ENCODE measurements around the gene GNAQ. TPM values are rescaled to one million over a fixed set of nuclear protein-coding genes. Genes with fewer than 3 reads are reported as not detected.
"Not testable (repeated sequence)": the region's sequence is repeated elsewhere in the genome, so short reads cannot be mapped to it uniquely, and the experiment has no call there.

The GNAQ gene
- total RNA-seq, 1 donor from 2014 or later, result 35.4 TPM

DNA sequence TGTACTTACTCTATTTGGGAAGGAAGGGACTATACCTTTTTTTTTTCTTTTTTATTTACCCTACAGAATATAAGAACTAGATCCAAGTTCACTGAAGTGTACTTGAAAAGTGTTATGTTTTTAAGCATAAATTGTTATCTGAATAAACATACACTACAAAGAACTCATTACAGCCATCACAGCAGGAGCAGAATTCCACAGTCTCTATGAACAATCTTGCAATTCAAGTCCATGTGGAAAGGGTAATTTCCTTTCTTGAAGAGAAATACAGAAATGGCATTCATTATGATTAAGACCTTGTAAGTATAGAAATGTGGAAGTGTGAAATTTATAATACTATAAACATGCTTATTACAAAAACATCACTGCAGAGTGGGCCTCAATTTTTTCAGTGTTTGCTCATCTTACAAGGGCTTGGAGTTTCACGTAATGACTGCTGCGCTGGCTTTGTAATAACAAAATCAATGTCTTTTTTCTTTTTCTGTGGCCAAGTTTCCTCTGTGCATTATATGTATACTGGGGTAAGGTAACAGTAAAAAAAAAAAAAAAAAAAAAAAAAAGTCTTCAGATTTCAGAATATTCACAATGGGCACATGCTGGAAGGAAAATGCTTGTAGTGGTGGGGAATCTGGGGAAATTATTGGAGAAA is 306.4 kb downstream of the GNAQ start:
- peaks cover 1% of the 10 kb centered on the region for H3K36me3 ChIP-seq (ENCODE audit: control insufficient read depth, insufficient read depth, low read length)
- no peaks in the 10 kb centered on the region for H3K27me3 ChIP-seq (ENCODE audit: control insufficient read depth, insufficient read depth, low read length)
- TF ChIP-seq, protein P1, sequence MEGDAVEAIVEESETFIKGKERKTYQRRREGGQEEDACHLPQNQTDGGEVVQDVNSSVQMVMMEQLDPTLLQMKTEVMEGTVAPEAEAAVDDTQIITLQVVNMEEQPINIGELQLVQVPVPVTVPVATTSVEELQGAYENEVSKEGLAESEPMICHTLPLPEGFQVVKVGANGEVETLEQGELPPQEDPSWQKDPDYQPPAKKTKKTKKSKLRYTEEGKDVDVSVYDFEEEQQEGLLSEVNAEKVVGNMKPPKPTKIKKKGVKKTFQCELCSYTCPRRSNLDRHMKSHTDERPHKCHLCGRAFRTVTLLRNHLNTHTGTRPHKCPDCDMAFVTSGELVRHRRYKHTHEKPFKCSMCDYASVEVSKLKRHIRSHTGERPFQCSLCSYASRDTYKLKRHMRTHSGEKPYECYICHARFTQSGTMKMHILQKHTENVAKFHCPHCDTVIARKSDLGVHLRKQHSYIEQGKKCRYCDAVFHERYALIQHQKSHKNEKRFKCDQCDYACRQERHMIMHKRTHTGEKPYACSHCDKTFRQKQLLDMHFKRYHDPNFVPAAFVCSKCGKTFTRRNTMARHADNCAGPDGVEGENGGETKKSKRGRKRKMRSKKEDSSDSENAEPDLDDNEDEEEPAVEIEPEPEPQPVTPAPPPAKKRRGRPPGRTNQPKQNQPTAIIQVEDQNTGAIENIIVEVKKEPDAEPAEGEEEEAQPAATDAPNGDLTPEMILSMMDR (IDR thresholded peaks at IDR 0.05; ENCODE audit: insufficient read depth, low read length, poor library complexity, severe bottlenecking), result no peak
- no peak for DNase-seq (ENCODE audit: low read depth)
- H3K4me3 ChIP-seq (ENCODE audit: low read depth, low read length), result no peak overlapping the region

DNA sequence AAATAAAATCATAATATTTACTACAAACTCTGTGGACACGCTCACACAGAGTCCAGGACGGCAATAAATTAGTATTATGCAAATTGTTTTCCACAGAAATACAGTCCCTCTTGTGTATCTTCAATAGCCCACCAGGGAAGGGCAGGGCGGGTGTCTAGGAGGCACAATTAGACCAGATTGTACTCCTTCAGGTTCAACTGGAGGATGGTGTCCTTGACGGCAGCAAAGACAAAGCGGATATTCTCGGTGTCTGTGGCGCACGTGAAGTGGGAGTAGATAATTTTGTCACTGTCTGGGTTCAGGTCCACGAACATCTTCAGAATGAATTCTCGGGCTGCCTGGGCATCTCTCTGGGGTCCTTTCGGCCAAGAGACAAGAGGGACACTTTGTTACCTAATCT is 310.5 kb downstream of the GNAQ start:
- H3K27me3 ChIP-seq (ENCODE audit: control insufficient read depth, insufficient read depth, low read length); H3K4me3 ChIP-seq (ENCODE audit: low read depth, low read length); H3K36me3 ChIP-seq (ENCODE audit: control insufficient read depth, insufficient read depth, low read length); DNase-seq (ENCODE audit: low read depth): not testable (repeated sequence)

DNA sequence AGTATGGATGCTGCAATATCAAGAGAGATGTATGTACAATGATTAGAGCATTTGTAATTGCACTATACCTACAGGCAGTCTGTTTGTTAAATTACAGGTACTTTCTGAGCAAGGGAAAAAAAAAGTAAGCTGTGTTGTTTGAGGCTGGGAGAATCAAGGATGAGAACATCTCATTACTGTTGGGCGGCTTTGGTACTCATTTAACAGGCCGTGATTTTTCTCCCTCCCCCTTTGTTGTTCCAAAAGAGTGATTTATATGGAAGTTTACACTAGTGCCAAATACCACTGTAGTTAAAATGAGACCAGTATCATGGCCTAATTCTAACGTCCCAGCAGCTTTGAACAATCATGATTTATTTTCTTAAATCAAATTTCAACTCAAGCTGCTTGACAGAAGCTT is 312.3 kb downstream of the GNAQ start:
- TF ChIP-seq, protein P1 (IDR thresholded peaks at IDR 0.05; ENCODE audit: insufficient read depth, low read length, poor library complexity, severe bottlenecking), result no peak
- no peak for DNase-seq (ENCODE audit: low read depth)
- H3K4me3 ChIP-seq (ENCODE audit: low read depth, low read length), result no peak overlapping the region
- no peaks in the 10 kb centered on the region for H3K36me3 ChIP-seq (ENCODE audit: control insufficient read depth, insufficient read depth, low read length)
- H3K27me3 ChIP-seq (ENCODE audit: control insufficient read depth, insufficient read depth, low read length), result no peaks in the 10 kb centered on the region

DNA sequence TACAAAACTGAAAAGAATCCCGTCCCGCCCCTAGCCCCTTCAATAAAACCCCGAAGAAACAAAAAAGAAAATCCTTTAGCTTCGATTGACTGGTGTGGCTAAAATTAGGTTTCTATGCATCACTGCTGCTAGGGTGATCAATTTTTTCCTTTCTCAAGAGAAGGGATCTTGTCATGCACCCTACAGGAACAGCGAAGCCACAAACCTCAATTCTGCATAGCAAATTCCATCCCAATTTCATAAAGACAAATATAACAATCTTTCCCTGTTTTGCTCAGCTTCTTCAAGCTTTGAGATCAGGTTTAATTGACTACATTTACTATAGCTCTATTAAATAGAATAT is 313.3 kb downstream of the GNAQ start:
- H3K36me3 ChIP-seq (ENCODE audit: control insufficient read depth, insufficient read depth, low read length); H3K4me3 ChIP-seq (ENCODE audit: low read depth, low read length); H3K27me3 ChIP-seq (ENCODE audit: control insufficient read depth, insufficient read depth, low read length); DNase-seq (ENCODE audit: low read depth): not testable (repeated sequence)

DNA sequence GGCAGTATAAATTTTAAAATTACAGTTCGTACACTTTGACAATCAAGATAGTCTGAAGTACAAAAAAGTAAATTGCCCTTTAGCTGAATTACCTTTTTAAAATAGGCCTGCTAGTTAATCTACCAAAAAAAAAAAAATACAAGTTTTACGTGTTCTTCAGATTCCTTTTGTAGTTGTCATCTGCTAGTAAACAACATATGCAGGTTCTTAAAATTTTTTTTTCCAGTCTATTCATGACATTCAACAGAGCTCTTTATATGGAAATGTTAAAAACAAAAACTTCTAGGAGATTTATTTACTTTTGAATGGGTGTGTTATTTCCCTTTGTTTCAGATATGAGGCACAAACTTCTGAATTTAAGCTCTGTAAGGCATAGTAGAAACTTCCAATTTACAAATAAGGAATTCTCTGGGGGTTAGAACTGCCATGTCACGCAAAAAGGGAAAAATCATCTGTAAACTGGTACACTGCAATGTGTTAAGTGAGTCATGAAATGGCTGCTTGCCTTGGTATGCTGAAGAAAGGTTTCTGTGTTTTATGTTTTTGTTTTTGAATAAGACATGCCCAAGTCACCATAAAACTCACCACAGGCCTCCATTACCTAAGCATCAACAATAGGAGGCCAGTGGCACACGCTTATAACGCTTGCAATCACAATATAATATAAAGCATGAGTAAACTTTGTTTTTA is 313.9 kb downstream of the GNAQ start:
- H3K4me3 ChIP-seq (ENCODE audit: low read depth, low read length); H3K27me3 ChIP-seq (ENCODE audit: control insufficient read depth, insufficient read depth, low read length); H3K36me3 ChIP-seq (ENCODE audit: control insufficient read depth, insufficient read depth, low read length): not testable (repeated sequence)
- DNase-seq (ENCODE audit: low read depth), result peak; percentile 52

DNA sequence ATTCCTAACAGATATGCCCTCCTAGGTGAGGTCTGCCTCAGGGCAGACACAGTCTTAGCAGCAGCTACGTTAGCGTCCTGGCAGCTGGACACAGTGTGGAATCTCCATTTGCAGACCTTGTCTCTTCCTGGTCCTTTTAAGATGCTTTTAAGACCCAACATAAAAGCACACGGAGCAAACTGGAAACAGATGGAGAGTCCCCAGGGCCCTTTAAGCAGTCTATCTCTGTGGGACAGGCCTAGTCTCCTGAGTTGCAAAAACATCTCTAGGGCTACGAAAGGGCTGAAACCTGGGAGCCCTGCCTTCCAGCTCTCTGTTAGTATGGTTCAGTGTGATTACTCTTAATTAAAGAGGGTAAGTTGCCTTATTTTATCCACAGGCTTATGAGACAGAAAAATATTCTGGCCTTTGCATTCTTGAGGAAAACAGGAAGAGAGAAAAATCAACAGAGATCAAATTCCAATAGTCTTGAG is 317.5 kb downstream of the GNAQ start:
- no peak overlapping the region for H3K4me3 ChIP-seq (ENCODE audit: low read depth, low read length)
- H3K27me3 ChIP-seq (ENCODE audit: control insufficient read depth, insufficient read depth, low read length), result no peaks in the 10 kb centered on the region
- no peak for DNase-seq (ENCODE audit: low read depth)
- no peaks in the 10 kb centered on the region for H3K36me3 ChIP-seq (ENCODE audit: control insufficient read depth, insufficient read depth, low read length)
- TF ChIP-seq, protein P1 (IDR thresholded peaks at IDR 0.05; ENCODE audit: insufficient read depth, low read length, poor library complexity, severe bottlenecking), result no peak

DNA sequence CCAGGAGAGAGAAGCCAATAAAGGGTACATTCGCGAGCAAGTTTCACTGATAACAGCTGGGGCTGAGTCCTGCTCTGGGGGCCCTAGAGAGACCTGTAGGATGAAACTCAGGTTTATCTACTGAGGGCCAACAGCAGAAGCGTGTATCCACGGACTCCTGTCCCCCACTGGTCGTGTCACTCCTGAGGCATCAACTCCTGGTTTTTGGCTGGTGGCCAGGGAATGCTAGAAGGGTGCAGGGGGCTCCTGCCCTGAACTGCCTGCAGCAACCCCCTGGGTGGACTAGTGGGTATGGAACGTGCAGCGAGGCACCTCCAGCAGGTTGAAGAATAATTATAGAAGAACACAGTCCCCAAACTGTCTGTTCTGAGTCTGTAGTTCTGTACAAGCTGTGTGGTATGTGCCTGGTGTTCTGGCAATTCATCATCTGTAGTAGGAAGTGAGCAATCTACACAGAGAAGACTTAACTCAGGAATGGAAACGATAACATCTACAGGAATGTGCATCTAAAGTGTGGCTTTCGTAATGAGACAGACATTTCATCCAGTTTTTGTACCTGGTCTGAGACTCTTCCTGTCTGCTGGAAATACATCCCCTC is 319.0 kb downstream of the GNAQ start:
- TF ChIP-seq, protein P1 (IDR thresholded peaks at IDR 0.05; ENCODE audit: insufficient read depth, low read length, poor library complexity, severe bottlenecking), result no peak
- no peak overlapping the region for H3K4me3 ChIP-seq (ENCODE audit: low read depth, low read length)
- H3K27me3 ChIP-seq (ENCODE audit: control insufficient read depth, insufficient read depth, low read length), result no peaks in the 10 kb centered on the region
- no peaks in the 10 kb centered on the region for H3K36me3 ChIP-seq (ENCODE audit: control insufficient read depth, insufficient read depth, low read length)
- peak; percentile 74 for DNase-seq (ENCODE audit: low read depth)

Data from kidney epithelial cell (primary cell).